Measurements from ENCODE around the gene PRRT3.

- no peak for TF ChIP-seq RAD51 (IDR thresholded peaks at IDR 0.05; ENCODE audit: borderline replicate concordance, low read depth)
- no peak for TF ChIP-seq GMEB1 (CRISPR knock-in tag; IDR thresholded peaks at IDR 0.05)
- no peak for TF ChIP-seq EP300 (IDR thresholded peaks at IDR 0.05; ENCODE audit: low read length)
- TF ChIP-seq HNRNPH1 (optimal IDR thresholded peaks at IDR 0.05; ENCODE audit: low read depth, low read length) = no peak
- no peak for TF ChIP-seq CTCF (IDR thresholded peaks at IDR 0.05 in 2 of 3, conservative IDR thresholded peaks at IDR 0.05 in 1 of 3; ENCODE audit: insufficient read depth in 2 of 3, low read depth in 1 of 3, low read length in 3 of 3)
- no peak for TF ChIP-seq BHLHE40 (IDR thresholded peaks at IDR 0.05; ENCODE audit: low read length)
These were observed 17.9 kb upstream of the PRRT3 start for GRCh38 chr3:9970020-9970652.

All from K562 (cell line).